A549 (cell line): Measurements from ENCODE around the gene C4orf50. TPM values are rescaled to one million over a fixed set of nuclear protein-coding genes. Genes with fewer than 3 reads are reported as not detected.

Source experiments
- ATAC-seq, 2 experiments: fragments of 200-7000 bp in 1 of 2; fragments of >200 bp in 1 of 2; cut with Nextera tagmentation in 1 of 2; cut with Tn5 transposase in 1 of 2; 3 replicates each; pipeline versions ENCODE4 v1.8.0 to v1.9.1; 2018 to 2020; ENCODE audit warnings: mild to moderate bottlenecking in 1 of 2, moderate library complexity in 1 of 2
- CTCF ChIA-PET: fragments of 300-600 bp; sonication (Branson Sonifier 250); formaldehyde crosslinking; extraction: SDS; loops from one replicate; lab custom pipeline; 2021; ENCODE audit warnings: antibody characterized with exemption, inconsistent platforms; lab: Yijun Ruan, JAX
- POLR2A ChIA-PET: fragments of 350-600 bp; formaldehyde crosslinking; extraction: SDS; loops from one replicate; lab custom pipeline; 2021; ENCODE audit warnings: antibody characterized with exemption, inconsistent platforms; lab: Yijun Ruan, JAX
- DNase-seq, 2 experiments: peaks; one replicate each; pipeline versions ENCODE4 v3.0.0 to v3.0.0-alpha.2; 2011 to 2016; ENCODE audit warnings: low read depth in 1 of 2, low spot score in 1 of 2
- FAIRE-seq: peaks from 2 replicates; lab custom pipeline; 2011; peaks lifted over from hg19 to GRCh38; lab: Jason Lieb, UNC
- H3K27ac ChIP-seq, 2 experiments: fragments of >200 bp; sonication (Bioruptor Twin); formaldehyde crosslinking; 3 replicates each; pipeline ENCODE4 v1.5.1; 2016 to 2017
- H3K4me1 ChIP-seq: fragments of >200 bp; sonication (Bioruptor Twin); formaldehyde crosslinking; 3 replicates; pipeline ENCODE4 v1.6.1; 2016
- H3K4me2 ChIP-seq: fragments of >200 bp; sonication (Bioruptor Twin); formaldehyde crosslinking; 3 replicates; pipeline ENCODE4 v1.6.1; 2016
- H3K4me3 ChIP-seq: fragments of >200 bp; sonication (Bioruptor Twin); formaldehyde crosslinking; 3 replicates; pipeline ENCODE4 v1.5.1; 2016
- H3K9me3 ChIP-seq: fragments of >200 bp; sonication (Bioruptor Twin); formaldehyde crosslinking; 3 replicates; pipeline ENCODE4 v1.6.1; 2016
- ATOH8 ChIP-seq: fragments of 250-450 bp; sonication (Bioruptor Pico); IDR thresholded peaks from 2 replicates; pipeline ENCODE4 v1.5.0; 2020; ENCODE audit warnings: low read depth, mild to moderate bottlenecking, moderate library complexity
- CBX8 ChIP-seq: fragments of 200-600 bp; sonication (generic); IDR thresholded peaks from 2 replicates; pipeline ENCODE4 v1.6.1; 2016
- CEBPB ChIP-seq, 2 experiments: fragments of >200 bp in 1 of 2; sonication (Bioruptor Twin) in 1 of 2; formaldehyde crosslinking in 1 of 2; IDR thresholded peaks; 2 replicates each; pipeline ENCODE4 v1.6.1; 2012 to 2016
- CHD2 ChIP-seq: fragments of 150-350 bp; IDR thresholded peaks from 2 replicates; pipeline ENCODE4 v1.6.1; 2014; ENCODE audit warnings: low read length; ENCODE audit not compliant: partially characterized antibody
- CTCF ChIP-seq: fragments of >200 bp; sonication (Bioruptor Twin); formaldehyde crosslinking; IDR thresholded peaks from 3 replicates; pipeline ENCODE4 v1.5.1; 2016
- EHF ChIP-seq: fragments of 250-450 bp; sonication (Bioruptor Pico); IDR thresholded peaks from 2 replicates; pipeline ENCODE4 v1.5.0; 2020; ENCODE audit warnings: mild to moderate bottlenecking
- EHMT2 ChIP-seq: fragments of 200-600 bp; sonication (generic); IDR thresholded peaks from 2 replicates; pipeline ENCODE4 v1.6.1; 2016; ENCODE audit warnings: antibody characterized with exemption, low read depth, mild to moderate bottlenecking, moderate library complexity
- ELK1 ChIP-seq: fragments of 150-350 bp; IDR thresholded peaks from 2 replicates; pipeline ENCODE4 v1.6.1; 2014; ENCODE audit warnings: low read depth, mild to moderate bottlenecking, low read length
- ESRRA ChIP-seq: fragments of 150-350 bp; IDR thresholded peaks from 2 replicates; pipeline ENCODE4 v1.6.1; 2014; ENCODE audit warnings: mild to moderate bottlenecking, low read length, borderline replicate concordance
- FOXS1 ChIP-seq: fragments of 250-450 bp; sonication (Bioruptor Pico); IDR thresholded peaks from 2 replicates; pipeline ENCODE4 v1.5.0; 2020; ENCODE audit warnings: mild to moderate bottlenecking, moderate library complexity
- JUN ChIP-seq, 2 experiments: fragments of >200 bp; sonication (Bioruptor Twin); formaldehyde crosslinking; IDR thresholded peaks; 2 replicates in 1 of 2; 3 replicates in 1 of 2; pipeline ENCODE4 v1.6.1; 2016 to 2017
- MAFK ChIP-seq: fragments of 450-650 bp; IDR thresholded peaks from 2 replicates; pipeline ENCODE4 v1.6.1; 2014; ENCODE audit not compliant: partially characterized antibody
- MAX ChIP-seq: IDR thresholded peaks from 2 replicates; pipeline ENCODE4 v1.6.1; 2012
- MAZ ChIP-seq: fragments of 150-350 bp; IDR thresholded peaks from 2 replicates; pipeline ENCODE4 v1.6.1; 2014; ENCODE audit warnings: antibody characterized with exemption, low read depth, low read length, borderline replicate concordance
- MYC ChIP-seq: IDR thresholded peaks from 2 replicates; pipeline ENCODE4 v1.6.1; 2012; ENCODE audit warnings: mild to moderate bottlenecking, inconsistent platforms, low read length, improper control_type of control experiment, borderline replicate concordance
- PBX3 ChIP-seq: IDR thresholded peaks from 2 replicates; pipeline ENCODE4 v1.6.1; 2012
- RARB ChIP-seq: fragments of 250-450 bp; sonication (Bioruptor Pico); IDR thresholded peaks from 2 replicates; pipeline ENCODE4 v1.8.0; 2021; ENCODE audit warnings: mild to moderate bottlenecking, moderate library complexity
- RFX5 ChIP-seq: fragments of 450-650 bp; IDR thresholded peaks from 2 replicates; pipeline ENCODE4 v1.7.1; 2014; ENCODE audit warnings: antibody characterized with exemption, mild to moderate bottlenecking, moderate library complexity
- RNF2 ChIP-seq: fragments of 200-600 bp; sonication (generic); IDR thresholded peaks from 2 replicates; pipeline ENCODE4 v1.6.1; 2016; ENCODE audit warnings: low read depth, mild to moderate bottlenecking, antibody characterized with exemption, moderate library complexity, borderline replicate concordance
- SMC3 ChIP-seq: fragments of >200 bp; sonication (Bioruptor Twin); formaldehyde crosslinking; IDR thresholded peaks from 3 replicates; pipeline ENCODE4 v1.6.1; 2018; ENCODE audit warnings: inconsistent platforms
- SREBF2 ChIP-seq: fragments of 450-650 bp; IDR thresholded peaks from 2 replicates; pipeline ENCODE4 v1.6.1; 2014; ENCODE audit warnings: mild to moderate bottlenecking, moderate library complexity
- TFCP2L1 ChIP-seq: fragments of 250-450 bp; sonication (Bioruptor Pico); IDR thresholded peaks from 2 replicates; pipeline ENCODE4 v1.5.0; 2021; ENCODE audit warnings: mild to moderate bottlenecking
- ZSCAN20 ChIP-seq: fragments of 250-450 bp; sonication (Bioruptor Pico); IDR thresholded peaks from 2 replicates; pipeline ENCODE4 v1.8.0; 2022; ENCODE audit warnings: mild to moderate bottlenecking, moderate library complexity
- WGBS: methylation state at CpG from one replicate; pipeline ENCODE4 v1.1.6; 2017; ENCODE audit errors: missing lambda C conversion rate; 5-methylcytosine and 5-hydroxymethylcytosine counted together
- polyA plus RNA-seq, 4 experiments: library from polyadenylated mRNA; depleted of rRNA in 3 of 4; stranded (reverse); fragments of >200 nt; fragmentation: RNase III in 1 of 4; extraction: RNeasy Plus Mini Kit Qiagen cat#74134 plus additional on column Dnase treatment in 1 of 4; gene quantifications; 2 replicates in 3 of 4; 3 replicates in 1 of 4; pipeline ENCODE4 v1.2.3, GENCODE V29; 2011 to 2017

The C4orf50 gene
- polyA plus RNA-seq, 2 of the 4 experiments (the other 2 are of a cell fraction) = not detected

GRCh38 chr4:5962416-5962815, 55.8 kb downstream of the C4orf50 start:
- ATAC-seq = no peak
- ChIA-PET CTCF (interaction anchor here (0.7 to 1.8 kb wide), 3 partner anchors 36 kb away, joined by 3 to 6 read pairs (median 3); no protein-coding TSS in a partner anchor), POLR2A (no interaction called here)
- DNase-seq = no peak
- no peak for FAIRE-seq
- Histone ChIP-seq H3K27ac (no peak overlapping the region), H3K9me3 (no peaks in the 10 kb centered on the region), H3K4me1 (no peaks in the 10 kb centered on the region), H3K4me2 (no peak overlapping the region)
- WGBS = 51% methylated on average over 5 of the region's 6 CpGs
- TF ChIP-seq ATOH8 (CRISPR knock-in tag) = no peak
- TF ChIP-seq FOXS1 = no peak
- no peak for TF ChIP-seq RNF2
- TF ChIP-seq, all 56 proteins: peak for 0
- H3K4me3 ChIP-seq = no peak overlapping the region

GRCh38 chr4:5960252-5960880, 57.9 kb downstream of the C4orf50 start:
- TF ChIP-seq EHMT2 (no peak), PBX3 (no peak), MYC (no peak), ZSCAN20 (CRISPR knock-in tag) (no peak), ESRRA (no peak), SMC3 (no peak), TFCP2L1 (CRISPR knock-in tag) (no peak)
- H3K4me1 ChIP-seq = no peaks in the 10 kb centered on the region
- ChIA-PET POLR2A (no interaction called here), CTCF (interaction anchor here (0.7 to 1.8 kb wide), 4 partner anchors 13 to 513 kb away, joined by 3 to 6 read pairs (median 4); no protein-coding TSS in a partner anchor)
- H3K4me2 ChIP-seq = no peak overlapping the region
- no peak for ATAC-seq
- WGBS = 42% methylated on average over 8 of the region's 13 CpGs
- H3K9me3 ChIP-seq = no peaks in the 10 kb centered on the region
- no peak for DNase-seq
- FAIRE-seq = no peak
- H3K4me3 ChIP-seq = no peak overlapping the region
- no peak overlapping the region for H3K27ac ChIP-seq

- no peak for DNase-seq
- WGBS = 42% methylated on average over 19 of the region's 20 CpGs
These were observed 58.8 kb downstream of the C4orf50 start for GRCh38 chr4:5959211-5959982.

More at GRCh38 chr4:5959211-5959982, 58.8 kb downstream of the C4orf50 start:
- H3K9me3 ChIP-seq = no peaks in the 10 kb centered on the region
- TF ChIP-seq SREBF2 (no peak), CEBPB (IDR thresholded peaks at IDR 0.05) (no peak), MAX (no peak), CHD2 (no peak), CBX8 (no peak), MAZ (no peak), RARB (no peak), JUN (IDR thresholded peaks at IDR 0.05) (no peak), MAFK (no peak), ELK1 (no peak), RFX5 (no peak), CTCF (no peak), EHF (CRISPR knock-in tag) (no peak)
- TF ChIP-seq, all 56 proteins: peak for 0
- Histone ChIP-seq H3K4me3 (no peak overlapping the region), H3K4me1 (no peaks in the 10 kb centered on the region), H3K4me2 (no peak overlapping the region), H3K27ac (no peak overlapping the region)
- FAIRE-seq (no peak), ATAC-seq (no peak)
- POLR2A ChIA-PET = no interaction called here
- CTCF ChIA-PET = interaction anchor here (0.7 to 1.6 kb wide), 4 partner anchors 14 to 514 kb away, joined by 3 to 4 read pairs (median 4); no protein-coding TSS in a partner anchor
